Ovary (tissue), 3 donors: ENCODE measurements around the gene C4A.

Source experiments
- CTCF ChIP-seq, 3 donors: fragments of 450-650 bp in 2 of 3; fragments of 200-600 bp in 1 of 3; IDR thresholded peaks; one replicate each; pipeline versions ENCODE4 v1.5.1 to v1.8.0; 2016 to 2022; ENCODE audit warnings: antibody characterized with exemption in 3 of 3, mild to moderate bottlenecking in 1 of 3
- POLR2A ChIP-seq: fragments of 450-650 bp; IDR thresholded peaks from one replicate; pipeline ENCODE4 v1.6.1; 2017; ENCODE audit warnings: antibody characterized with exemption, mild to moderate bottlenecking, moderate library complexity
- donor health status: DM: no; HTN: no; CAD: no.

- TF ChIP-seq CTCF (IDR thresholded peaks at IDR 0.05) (no peak), POLR2A (no peak)
These were observed 13.5 kb upstream of the C4A start for GRCh38 chr6:31968326-31968725.
